ENCODE results near the gene ADAM22.

- TF ChIP-seq YY1 (IDR thresholded peaks at IDR 0.05; ENCODE audit: low read depth, low read length): no peak
- TF ChIP-seq TAF1 (IDR thresholded peaks at IDR 0.05; ENCODE audit: borderline replicate concordance, low read depth, low read length): no peak
Measured at GRCh38 chr7:87933605-87933952, 472 bp upstream of the ADAM22 start.

Measured in GM12878 (cell line).